GM23338 (cell line): ENCODE measurements around the gene CS. TPM values are rescaled to one million over a fixed set of nuclear protein-coding genes. Genes with fewer than 3 reads are reported as not detected.

Source experiments
- ATAC-seq: fragments of 200-7000 bp; cut with Tn5 transposase; 3 replicates; pipeline ENCODE4 v1.9.1; 2020
- DNase-seq: peaks from one replicate; pipeline ENCODE4 v3.0.0-alpha.2; 2015; ENCODE audit warnings: low spot score
- H2AFZ ChIP-seq: fragments of 200-600 bp; sonication (generic); 2 replicates; pipeline ENCODE4 v1.8.0; 2016; ENCODE audit warnings: antibody characterized with exemption, mild to moderate bottlenecking, moderate library complexity
- H3F3A ChIP-seq: fragments of 200-600 bp; sonication (generic); replicated peaks from 2 replicates; pipeline ENCODE4 v1.8.0; 2017; ENCODE audit warnings: antibody characterized with exemption, mixed run types, low read depth
- H3K27ac ChIP-seq: fragments of 200-600 bp; sonication (generic); 2 replicates; pipeline ENCODE4 v1.6.1; 2016; ENCODE audit warnings: low read depth
- H3K27me3 ChIP-seq: fragments of 200-600 bp; sonication (generic); 2 replicates; pipeline ENCODE4 v1.8.0; 2016; ENCODE audit warnings: mild to moderate bottlenecking, mixed run types, moderate library complexity; ENCODE audit not compliant: insufficient read depth
- H3K36me3 ChIP-seq: fragments of 200-600 bp; sonication (generic); 2 replicates; pipeline ENCODE4 v1.8.0; 2016; ENCODE audit warnings: mild to moderate bottlenecking; ENCODE audit not compliant: insufficient read depth
- H3K4me1 ChIP-seq: fragments of 200-600 bp; sonication (generic); 2 replicates; pipeline ENCODE4 v1.8.0; 2016; ENCODE audit warnings: mild to moderate bottlenecking, moderate library complexity; ENCODE audit not compliant: insufficient read depth
- H3K4me2 ChIP-seq: fragments of 200-600 bp; sonication (generic); 2 replicates; pipeline ENCODE4 v1.7.1; 2017; ENCODE audit warnings: mixed run types
- H3K4me3 ChIP-seq: fragments of 200-600 bp; sonication (generic); 2 replicates; pipeline ENCODE4 v1.6.1; 2016; ENCODE audit warnings: mixed run types
- H3K79me2 ChIP-seq: fragments of 200-600 bp; sonication (generic); replicated peaks from 2 replicates; pipeline ENCODE4 v1.8.0; 2017; ENCODE audit warnings: mild to moderate bottlenecking; ENCODE audit not compliant: insufficient read depth
- H3K9me2 ChIP-seq: fragments of 200-600 bp; sonication (generic); 2 replicates; pipeline ENCODE4 v1.8.0; 2017; ENCODE audit not compliant: insufficient read depth
- H4K20me1 ChIP-seq: fragments of 200-600 bp; sonication (generic); replicated peaks from 2 replicates; pipeline ENCODE4 v1.8.0; 2017; ENCODE audit warnings: mild to moderate bottlenecking; ENCODE audit not compliant: insufficient read depth
- H3K27ac Mint-ChIP-seq: 2 replicates; pipeline ENCODE4 v1.8.0; 2020; ENCODE audit warnings: inconsistent platforms, mild to moderate bottlenecking, moderate library complexity, mixed read lengths
- H3K27me3 Mint-ChIP-seq: 3 replicates; pipeline ENCODE4 v1.8.0; 2022; ENCODE audit warnings: low read depth, mild to moderate bottlenecking, moderate library complexity, mixed read lengths, inconsistent platforms; ENCODE audit not compliant: insufficient read depth, poor library complexity
- H3K36me3 Mint-ChIP-seq: 3 replicates; pipeline ENCODE4 v1.8.0; 2021; ENCODE audit warnings: low read depth, mild to moderate bottlenecking, inconsistent platforms, moderate library complexity, mixed read lengths
- H3K4me1 Mint-ChIP-seq: 3 replicates; pipeline ENCODE4 v1.8.0; 2020; ENCODE audit warnings: mild to moderate bottlenecking, inconsistent platforms, mixed read lengths
- H3K4me3 Mint-ChIP-seq: 3 replicates; pipeline ENCODE4 v1.8.0; 2021; ENCODE audit warnings: moderate library complexity, mild to moderate bottlenecking, inconsistent platforms, mixed read lengths
- H3K9me3 Mint-ChIP-seq: 3 replicates; pipeline ENCODE4 v1.8.0; 2020; ENCODE audit warnings: moderate library complexity, mild to moderate bottlenecking, inconsistent platforms, mixed read lengths
- EZH2 ChIP-seq: fragments of 200-600 bp; sonication (generic); IDR thresholded peaks from one replicate; pipeline ENCODE4 v1.8.0; 2017; ENCODE audit warnings: antibody characterized with exemption, mild to moderate bottlenecking, low read depth; ENCODE audit not compliant: unreplicated experiment
- JUNB ChIP-seq: IDR thresholded peaks from one replicate; pipeline ENCODE4 v1.6.1; 2016; ENCODE audit warnings: antibody characterized with exemption; ENCODE audit not compliant: unreplicated experiment
- NANOG ChIP-seq: IDR thresholded peaks from 2 replicates; pipeline ENCODE4 v1.6.1; 2016; ENCODE audit warnings: antibody characterized with exemption, borderline replicate concordance
- POLR2AphosphoS5 ChIP-seq: IDR thresholded peaks from 2 replicates; pipeline ENCODE4 v1.6.1; 2016; ENCODE audit warnings: antibody characterized with exemption, low read depth
- STAT1 ChIP-seq: IDR thresholded peaks from one replicate; pipeline ENCODE4 v1.6.1; 2016; ENCODE audit warnings: antibody characterized with exemption; ENCODE audit not compliant: unreplicated experiment
- ZNF331 ChIP-seq: fragments of 250-450 bp; sonication (Bioruptor Pico); IDR thresholded peaks from 2 replicates; pipeline ENCODE4 v1.5.0; 2020; ENCODE audit warnings: low read depth, mild to moderate bottlenecking, moderate library complexity
- polyA plus RNA-seq: library from polyadenylated mRNA; unstranded; fragments of >200 nt; fragmentation: Nextera tagmentation; extraction: Ambion mirVana; gene quantifications from 2 replicates; pipeline ENCODE4 v1.2.1, GENCODE V29; 2016
- total RNA-seq: library from RNA; depleted of rRNA; stranded (reverse); fragments of >200 nt; shearing (Covaris generic); gene quantifications from 2 replicates; pipeline ENCODE4 v1.2.3, GENCODE V29; 2014
- TF ChIP-seq, protein P1 (sequence below): fragments of 250-450 bp; sonication (Bioruptor Pico); IDR thresholded peaks from 2 replicates; pipeline ENCODE4 v1.5.0; 2020; ENCODE audit warnings: mild to moderate bottlenecking, moderate library complexity
- TF ChIP-seq, protein P2 (sequence below): IDR thresholded peaks from one replicate; pipeline ENCODE4 v1.6.1; 2018; ENCODE audit warnings: antibody characterized with exemption; ENCODE audit not compliant: unreplicated experiment
- TF ChIP-seq, protein P3 (sequence below), 2 experiments: fragments of 200-600 bp in 1 of 2; sonication (generic) in 1 of 2; conservative IDR thresholded peaks; 2 replicates each; pipeline versions ENCODE4 v1.5.1 to v1.6.1; 2016 to 2017; ENCODE audit warnings: antibody characterized with exemption in 2 of 2, low read depth in 2 of 2, mild to moderate bottlenecking in 2 of 2, moderate library complexity in 1 of 2
- TF ChIP-seq, protein P4 (sequence below): IDR thresholded peaks from 2 replicates; pipeline ENCODE4 v1.6.1; 2016; ENCODE audit warnings: antibody characterized with exemption

Gene CS
- total and polyA plus RNA-seq, 2 experiments from 2014 or later = 63.3 to 166 TPM

DNA sequence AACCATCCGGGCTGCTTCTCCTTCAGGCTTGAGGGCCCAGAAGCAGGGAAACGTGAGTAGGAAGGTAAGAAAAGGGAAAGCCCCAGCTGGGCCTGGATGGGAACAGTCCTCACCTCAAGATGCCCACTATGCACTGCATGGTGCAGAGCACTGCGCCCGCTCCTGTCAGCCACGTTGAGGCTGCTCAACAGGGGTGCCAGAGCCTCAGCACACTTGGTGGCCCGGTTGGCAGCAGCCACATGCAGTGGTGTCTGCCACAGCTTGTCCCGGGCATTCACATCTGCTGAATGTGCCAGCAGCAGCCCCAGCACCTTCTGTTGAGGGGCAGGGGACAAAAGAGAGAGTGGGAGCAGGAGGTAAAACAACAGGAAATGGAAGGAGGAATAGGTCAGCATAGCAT is 44.5 kb downstream of the CS start (continued):
- TF ChIP-seq, protein P1, sequence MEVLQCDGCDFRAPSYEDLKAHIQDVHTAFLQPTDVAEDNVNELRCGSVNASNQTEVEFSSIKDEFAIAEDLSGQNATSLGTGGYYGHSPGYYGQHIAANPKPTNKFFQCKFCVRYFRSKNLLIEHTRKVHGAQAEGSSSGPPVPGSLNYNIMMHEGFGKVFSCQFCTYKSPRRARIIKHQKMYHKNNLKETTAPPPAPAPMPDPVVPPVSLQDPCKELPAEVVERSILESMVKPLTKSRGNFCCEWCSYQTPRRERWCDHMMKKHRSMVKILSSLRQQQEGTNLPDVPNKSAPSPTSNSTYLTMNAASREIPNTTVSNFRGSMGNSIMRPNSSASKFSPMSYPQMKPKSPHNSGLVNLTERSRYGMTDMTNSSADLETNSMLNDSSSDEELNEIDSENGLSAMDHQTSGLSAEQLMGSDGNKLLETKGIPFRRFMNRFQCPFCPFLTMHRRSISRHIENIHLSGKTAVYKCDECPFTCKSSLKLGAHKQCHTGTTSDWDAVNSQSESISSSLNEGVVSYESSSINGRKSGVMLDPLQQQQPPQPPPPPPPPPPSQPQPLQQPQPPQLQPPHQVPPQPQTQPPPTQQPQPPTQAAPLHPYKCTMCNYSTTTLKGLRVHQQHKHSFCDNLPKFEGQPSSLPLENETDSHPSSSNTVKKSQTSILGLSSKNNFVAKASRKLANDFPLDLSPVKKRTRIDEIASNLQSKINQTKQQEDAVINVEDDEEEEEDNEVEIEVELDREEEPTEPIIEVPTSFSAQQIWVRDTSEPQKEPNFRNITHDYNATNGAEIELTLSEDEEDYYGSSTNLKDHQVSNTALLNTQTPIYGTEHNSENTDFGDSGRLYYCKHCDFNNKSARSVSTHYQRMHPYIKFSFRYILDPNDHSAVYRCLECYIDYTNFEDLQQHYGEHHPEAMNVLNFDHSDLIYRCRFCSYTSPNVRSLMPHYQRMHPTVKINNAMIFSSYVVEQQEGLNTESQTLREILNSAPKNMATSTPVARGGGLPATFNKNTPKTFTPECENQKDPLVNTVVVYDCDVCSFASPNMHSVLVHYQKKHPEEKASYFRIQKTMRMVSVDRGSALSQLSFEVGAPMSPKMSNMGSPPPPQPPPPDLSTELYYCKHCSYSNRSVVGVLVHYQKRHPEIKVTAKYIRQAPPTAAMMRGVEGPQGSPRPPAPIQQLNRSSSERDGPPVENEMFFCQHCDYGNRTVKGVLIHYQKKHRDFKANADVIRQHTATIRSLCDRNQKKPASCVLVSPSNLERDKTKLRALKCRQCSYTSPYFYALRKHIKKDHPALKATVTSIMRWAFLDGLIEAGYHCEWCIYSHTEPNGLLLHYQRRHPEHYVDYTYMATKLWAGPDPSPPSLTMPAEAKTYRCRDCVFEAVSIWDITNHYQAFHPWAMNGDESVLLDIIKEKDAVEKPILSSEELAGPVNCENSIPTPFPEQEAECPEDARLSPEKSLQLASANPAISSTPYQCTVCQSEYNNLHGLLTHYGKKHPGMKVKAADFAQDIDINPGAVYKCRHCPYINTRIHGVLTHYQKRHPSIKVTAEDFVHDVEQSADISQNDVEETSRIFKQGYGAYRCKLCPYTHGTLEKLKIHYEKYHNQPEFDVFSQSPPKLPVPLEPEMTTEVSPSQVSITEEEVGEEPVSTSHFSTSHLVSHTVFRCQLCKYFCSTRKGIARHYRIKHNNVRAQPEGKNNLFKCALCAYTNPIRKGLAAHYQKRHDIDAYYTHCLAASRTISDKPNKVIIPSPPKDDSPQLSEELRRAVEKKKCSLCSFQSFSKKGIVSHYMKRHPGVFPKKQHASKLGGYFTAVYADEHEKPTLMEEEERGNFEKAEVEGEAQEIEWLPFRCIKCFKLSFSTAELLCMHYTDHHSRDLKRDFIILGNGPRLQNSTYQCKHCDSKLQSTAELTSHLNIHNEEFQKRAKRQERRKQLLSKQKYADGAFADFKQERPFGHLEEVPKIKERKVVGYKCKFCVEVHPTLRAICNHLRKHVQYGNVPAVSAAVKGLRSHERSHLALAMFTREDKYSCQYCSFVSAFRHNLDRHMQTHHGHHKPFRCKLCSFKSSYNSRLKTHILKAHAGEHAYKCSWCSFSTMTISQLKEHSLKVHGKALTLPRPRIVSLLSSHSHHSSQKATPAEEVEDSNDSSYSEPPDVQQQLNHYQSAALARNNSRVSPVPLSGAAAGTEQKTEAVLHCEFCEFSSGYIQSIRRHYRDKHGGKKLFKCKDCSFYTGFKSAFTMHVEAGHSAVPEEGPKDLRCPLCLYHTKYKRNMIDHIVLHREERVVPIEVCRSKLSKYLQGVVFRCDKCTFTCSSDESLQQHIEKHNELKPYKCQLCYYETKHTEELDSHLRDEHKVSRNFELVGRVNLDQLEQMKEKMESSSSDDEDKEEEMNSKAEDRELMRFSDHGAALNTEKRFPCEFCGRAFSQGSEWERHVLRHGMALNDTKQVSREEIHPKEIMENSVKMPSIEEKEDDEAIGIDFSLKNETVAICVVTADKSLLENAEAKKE (CRISPR knock-in tag) = no peak

DNA sequence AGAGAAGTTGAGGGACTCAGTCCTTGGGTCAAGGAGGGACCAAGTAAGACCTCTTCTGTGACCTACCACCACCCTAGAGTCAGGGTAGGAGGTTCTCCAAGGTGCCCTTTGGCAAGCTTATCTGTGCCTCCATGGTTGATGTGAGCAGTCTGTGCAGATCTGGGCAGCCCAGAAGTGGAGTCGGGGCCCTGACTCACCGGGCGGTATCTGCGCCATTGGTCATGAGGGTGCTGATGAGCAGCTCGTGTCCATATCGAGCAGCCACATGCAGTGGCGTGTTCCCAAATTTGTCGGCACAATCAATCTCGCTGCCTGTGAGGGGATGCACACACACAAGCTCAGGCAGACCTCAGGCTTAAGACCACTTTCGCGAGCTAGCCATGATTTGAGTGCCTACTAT is 47.0 kb downstream of the CS start:
- no peak for DNase-seq
- H3K9me2 ChIP-seq = no peaks in the 10 kb centered on the region
- no peaks in the 10 kb centered on the region for H3K9me3 Mint-ChIP-seq
- no peak overlapping the region for H3K4me3 ChIP-seq
- H3K27me3 Mint-ChIP-seq = peaks cover 13% of the 10 kb centered on the region
- H3K4me2 ChIP-seq = no peak overlapping the region
- peaks cover 13% of the 10 kb centered on the region; the same call in 1 of the 2 replicates for H3K79me2 ChIP-seq
- H3K4me1 Mint-ChIP-seq = peaks cover 14% of the 10 kb centered on the region
- H3K27ac Mint-ChIP-seq = no peak overlapping the region
- peaks cover 10% of the 10 kb centered on the region; the same call in 1 of the 2 replicates for H3K4me1 ChIP-seq
- no peak overlapping the region for H3K27ac ChIP-seq
- peaks cover 66% of the 10 kb centered on the region for H3K36me3 ChIP-seq
- H2AFZ ChIP-seq = no peak overlapping the region
- peaks cover 67% of the 10 kb centered on the region for H3K36me3 Mint-ChIP-seq
- ATAC-seq = no peak
- no peaks in the 10 kb centered on the region for H3K27me3 ChIP-seq
- H4K20me1 ChIP-seq = peaks cover 16% of the 10 kb centered on the region
- no peak overlapping the region for H3K4me3 Mint-ChIP-seq
- H3F3A ChIP-seq = peaks cover 26% of the 10 kb centered on the region
- no peak for TF ChIP-seq POLR2AphosphoS5
- TF ChIP-seq ZNF331 (CRISPR knock-in tag) = no peak
- no peak for TF ChIP-seq EZH2
- TF ChIP-seq JUNB = no peak
- TF ChIP-seq, protein P2, sequence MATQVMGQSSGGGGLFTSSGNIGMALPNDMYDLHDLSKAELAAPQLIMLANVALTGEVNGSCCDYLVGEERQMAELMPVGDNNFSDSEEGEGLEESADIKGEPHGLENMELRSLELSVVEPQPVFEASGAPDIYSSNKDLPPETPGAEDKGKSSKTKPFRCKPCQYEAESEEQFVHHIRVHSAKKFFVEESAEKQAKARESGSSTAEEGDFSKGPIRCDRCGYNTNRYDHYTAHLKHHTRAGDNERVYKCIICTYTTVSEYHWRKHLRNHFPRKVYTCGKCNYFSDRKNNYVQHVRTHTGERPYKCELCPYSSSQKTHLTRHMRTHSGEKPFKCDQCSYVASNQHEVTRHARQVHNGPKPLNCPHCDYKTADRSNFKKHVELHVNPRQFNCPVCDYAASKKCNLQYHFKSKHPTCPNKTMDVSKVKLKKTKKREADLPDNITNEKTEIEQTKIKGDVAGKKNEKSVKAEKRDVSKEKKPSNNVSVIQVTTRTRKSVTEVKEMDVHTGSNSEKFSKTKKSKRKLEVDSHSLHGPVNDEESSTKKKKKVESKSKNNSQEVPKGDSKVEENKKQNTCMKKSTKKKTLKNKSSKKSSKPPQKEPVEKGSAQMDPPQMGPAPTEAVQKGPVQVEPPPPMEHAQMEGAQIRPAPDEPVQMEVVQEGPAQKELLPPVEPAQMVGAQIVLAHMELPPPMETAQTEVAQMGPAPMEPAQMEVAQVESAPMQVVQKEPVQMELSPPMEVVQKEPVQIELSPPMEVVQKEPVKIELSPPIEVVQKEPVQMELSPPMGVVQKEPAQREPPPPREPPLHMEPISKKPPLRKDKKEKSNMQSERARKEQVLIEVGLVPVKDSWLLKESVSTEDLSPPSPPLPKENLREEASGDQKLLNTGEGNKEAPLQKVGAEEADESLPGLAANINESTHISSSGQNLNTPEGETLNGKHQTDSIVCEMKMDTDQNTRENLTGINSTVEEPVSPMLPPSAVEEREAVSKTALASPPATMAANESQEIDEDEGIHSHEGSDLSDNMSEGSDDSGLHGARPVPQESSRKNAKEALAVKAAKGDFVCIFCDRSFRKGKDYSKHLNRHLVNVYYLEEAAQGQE = no peak
- no peak for TF ChIP-seq STAT1
- TF ChIP-seq, protein P3, sequence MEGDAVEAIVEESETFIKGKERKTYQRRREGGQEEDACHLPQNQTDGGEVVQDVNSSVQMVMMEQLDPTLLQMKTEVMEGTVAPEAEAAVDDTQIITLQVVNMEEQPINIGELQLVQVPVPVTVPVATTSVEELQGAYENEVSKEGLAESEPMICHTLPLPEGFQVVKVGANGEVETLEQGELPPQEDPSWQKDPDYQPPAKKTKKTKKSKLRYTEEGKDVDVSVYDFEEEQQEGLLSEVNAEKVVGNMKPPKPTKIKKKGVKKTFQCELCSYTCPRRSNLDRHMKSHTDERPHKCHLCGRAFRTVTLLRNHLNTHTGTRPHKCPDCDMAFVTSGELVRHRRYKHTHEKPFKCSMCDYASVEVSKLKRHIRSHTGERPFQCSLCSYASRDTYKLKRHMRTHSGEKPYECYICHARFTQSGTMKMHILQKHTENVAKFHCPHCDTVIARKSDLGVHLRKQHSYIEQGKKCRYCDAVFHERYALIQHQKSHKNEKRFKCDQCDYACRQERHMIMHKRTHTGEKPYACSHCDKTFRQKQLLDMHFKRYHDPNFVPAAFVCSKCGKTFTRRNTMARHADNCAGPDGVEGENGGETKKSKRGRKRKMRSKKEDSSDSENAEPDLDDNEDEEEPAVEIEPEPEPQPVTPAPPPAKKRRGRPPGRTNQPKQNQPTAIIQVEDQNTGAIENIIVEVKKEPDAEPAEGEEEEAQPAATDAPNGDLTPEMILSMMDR (conservative IDR thresholded peaks at IDR 0.05; ENCODE audit: low read depth in 2 of 2) = no peak
- no peak for TF ChIP-seq NANOG
- TF ChIP-seq, protein P4, sequence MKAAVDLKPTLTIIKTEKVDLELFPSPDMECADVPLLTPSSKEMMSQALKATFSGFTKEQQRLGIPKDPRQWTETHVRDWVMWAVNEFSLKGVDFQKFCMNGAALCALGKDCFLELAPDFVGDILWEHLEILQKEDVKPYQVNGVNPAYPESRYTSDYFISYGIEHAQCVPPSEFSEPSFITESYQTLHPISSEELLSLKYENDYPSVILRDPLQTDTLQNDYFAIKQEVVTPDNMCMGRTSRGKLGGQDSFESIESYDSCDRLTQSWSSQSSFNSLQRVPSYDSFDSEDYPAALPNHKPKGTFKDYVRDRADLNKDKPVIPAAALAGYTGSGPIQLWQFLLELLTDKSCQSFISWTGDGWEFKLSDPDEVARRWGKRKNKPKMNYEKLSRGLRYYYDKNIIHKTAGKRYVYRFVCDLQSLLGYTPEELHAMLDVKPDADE = no peak
